Stimulated activated CD4-positive, alpha-beta T cell treated with anti-CD3 and anti-CD28 coated beads, Interleukin-4, amount 100 ng/mL, for 4 hours (primary cell): Measurements from ENCODE around the gene EXTL1.
"Not testable (repeated sequence)": the region's sequence is repeated elsewhere in the genome, so short reads cannot be mapped to it uniquely, and the experiment has no call there.

Experiments
- DNase-seq, 2 experiments: peaks; one replicate each; pipeline ENCODE4 v3.0.0-alpha.2; 2020

The EXTL1 gene, protein sequence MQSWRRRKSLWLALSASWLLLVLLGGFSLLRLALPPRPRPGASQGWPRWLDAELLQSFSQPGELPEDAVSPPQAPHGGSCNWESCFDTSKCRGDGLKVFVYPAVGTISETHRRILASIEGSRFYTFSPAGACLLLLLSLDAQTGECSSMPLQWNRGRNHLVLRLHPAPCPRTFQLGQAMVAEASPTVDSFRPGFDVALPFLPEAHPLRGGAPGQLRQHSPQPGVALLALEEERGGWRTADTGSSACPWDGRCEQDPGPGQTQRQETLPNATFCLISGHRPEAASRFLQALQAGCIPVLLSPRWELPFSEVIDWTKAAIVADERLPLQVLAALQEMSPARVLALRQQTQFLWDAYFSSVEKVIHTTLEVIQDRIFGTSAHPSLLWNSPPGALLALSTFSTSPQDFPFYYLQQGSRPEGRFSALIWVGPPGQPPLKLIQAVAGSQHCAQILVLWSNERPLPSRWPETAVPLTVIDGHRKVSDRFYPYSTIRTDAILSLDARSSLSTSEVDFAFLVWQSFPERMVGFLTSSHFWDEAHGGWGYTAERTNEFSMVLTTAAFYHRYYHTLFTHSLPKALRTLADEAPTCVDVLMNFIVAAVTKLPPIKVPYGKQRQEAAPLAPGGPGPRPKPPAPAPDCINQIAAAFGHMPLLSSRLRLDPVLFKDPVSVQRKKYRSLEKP

DNA sequence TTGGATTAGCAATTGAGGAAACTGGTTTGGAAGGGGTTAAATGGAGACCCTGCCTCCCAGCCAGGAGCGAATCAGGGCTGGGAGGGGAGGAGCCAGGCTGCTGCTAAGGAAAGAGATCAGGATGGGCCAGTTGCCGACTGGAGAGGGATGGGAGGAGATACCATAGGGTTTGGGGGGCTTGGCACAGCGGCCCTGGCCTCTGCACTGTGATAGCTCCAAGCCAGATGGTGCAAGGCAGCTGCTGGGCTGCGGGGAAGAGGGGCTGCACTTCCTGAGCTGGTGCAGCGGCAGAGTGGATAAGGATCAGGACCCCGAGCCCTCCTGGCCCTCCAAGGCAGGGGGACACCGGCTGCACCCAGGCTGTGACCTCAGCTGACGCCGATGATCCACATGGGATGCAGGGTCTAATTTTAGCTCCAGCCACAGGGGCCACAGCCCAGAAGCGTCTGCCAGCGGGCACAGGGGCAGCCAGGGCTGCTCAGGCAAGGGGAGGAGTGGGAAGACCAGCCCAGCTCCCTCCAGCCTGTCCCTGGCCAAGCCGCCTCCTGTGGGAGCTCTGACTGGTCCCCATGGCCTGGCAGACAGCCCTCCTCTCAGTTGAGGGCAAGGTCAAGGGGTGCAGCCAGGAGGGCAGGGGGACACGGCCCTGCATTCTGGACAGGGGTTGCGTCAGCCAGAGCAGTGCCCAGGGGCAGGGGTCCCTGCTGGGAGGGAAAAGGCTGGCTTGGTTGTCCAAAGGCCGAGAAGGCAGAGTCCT, at the start of gene EXTL1:
Gene EXTL1 (plus strand): TSS at position 129 of the 757 bp plus-strand sequence. CDS start 872 bp downstream, outside the sequence.
- DNase-seq = no peak

DNA sequence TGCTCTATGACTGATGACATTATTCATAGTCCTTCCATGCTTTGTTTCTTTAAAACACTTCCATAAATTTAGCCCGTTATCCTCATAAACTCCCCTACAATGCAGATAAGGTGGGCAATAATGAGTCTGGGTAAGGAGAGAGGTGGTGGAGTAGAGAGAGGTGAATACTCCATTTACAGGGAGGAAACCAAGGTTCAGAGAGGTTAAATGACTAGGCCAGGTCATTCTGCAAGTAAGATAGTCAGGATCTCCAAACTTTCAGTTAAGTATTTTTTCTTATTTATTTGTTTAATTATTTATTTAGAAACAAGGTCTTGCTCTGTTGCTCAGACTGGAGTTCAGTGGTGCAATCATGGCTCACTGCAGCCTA, 49.8 kb upstream of the EXTL1 start:
- no peak for DNase-seq

DNA sequence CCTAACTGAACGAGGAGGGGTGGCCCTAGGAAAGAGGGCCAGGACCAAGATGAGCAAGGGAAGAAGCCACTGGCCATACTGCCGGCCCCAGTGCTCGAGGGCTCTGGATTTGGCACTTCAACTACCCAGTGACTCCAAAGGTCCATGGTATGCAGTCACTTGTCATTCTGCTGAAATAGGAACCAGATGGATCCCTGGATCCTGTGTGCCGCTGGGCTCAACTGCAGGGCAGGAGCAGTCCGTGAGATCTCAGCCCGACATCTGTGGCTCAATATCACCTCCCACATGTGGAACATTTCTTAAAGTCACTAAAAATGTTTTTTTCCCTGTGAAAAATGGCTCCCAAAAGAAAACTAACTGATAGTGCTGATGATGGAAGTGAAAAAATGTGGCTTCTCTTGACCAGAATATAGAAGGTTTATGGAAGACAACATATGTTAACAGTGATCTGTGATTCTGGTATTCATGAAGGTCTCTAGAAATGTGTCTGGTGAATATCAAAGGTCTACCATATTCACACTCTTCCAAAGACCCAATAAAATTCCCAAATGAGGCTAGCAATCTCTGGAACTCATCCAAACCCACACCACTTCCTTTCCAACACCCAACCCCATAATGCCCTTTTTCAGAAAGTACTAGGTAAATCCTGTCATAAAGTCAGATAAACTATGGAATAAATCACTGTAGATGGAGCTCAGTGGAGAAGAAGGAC, 47.8 kb upstream of the EXTL1 start:
- DNase-seq = no peak

DNA sequence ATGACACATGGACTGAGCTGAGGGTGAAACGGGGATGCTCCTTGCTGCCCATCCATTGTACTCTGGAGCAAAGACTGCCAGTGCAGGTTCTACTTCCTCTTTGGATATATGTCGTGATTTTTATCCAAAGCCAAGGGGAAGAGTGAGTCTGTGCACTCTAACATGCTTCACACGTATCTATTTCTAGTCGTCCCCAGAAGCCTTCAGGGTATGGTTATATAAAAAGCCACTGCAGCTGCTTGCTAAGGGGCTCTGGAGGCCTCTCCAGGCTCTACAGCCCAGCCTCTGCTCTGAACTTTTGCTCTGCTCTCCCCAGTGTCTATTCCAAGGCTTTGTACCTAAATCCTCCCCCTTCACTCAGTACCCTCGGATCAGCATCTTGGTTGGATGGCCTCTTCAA, 43.8 kb upstream of the EXTL1 start:
- DNase-seq = no peak

DNA sequence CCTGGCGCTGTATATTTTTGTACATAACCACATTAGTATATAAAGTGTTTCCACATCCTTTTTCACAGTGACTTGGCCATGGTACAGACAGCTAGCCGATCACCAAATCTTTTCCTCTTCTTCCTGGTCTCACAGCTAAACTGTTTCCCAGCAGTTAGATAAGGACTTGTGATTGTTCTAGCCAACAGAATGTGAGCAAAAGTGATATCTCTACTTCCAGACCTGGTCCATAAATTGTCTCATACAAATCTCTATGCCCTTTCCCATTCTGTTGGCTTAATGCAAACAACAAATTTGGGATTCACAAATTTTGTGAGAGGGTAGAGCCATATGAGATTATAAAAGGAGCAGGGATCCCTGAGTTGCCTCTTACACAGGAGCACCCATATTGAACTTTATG, 43.2 kb upstream of the EXTL1 start:
- DNase-seq = no peak

DNA sequence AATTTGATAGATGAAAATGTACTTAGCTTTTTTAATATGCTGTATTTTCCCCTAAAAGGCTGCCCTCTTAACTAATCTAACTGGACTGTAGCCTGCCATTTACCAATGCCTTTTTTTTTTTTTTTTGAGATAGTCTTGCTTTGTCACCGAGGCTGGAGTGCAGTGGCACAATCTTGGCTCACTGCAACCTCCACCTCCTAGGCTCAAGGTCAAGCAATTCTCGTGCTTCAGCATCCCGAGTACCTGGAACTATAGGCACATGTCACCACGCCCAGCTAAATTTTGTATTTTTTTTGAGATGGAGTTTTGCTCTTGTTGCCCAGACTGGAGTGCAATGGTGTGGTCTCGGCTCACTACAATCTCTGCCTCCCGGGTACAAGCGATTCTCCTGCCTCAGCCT, 42.4 kb upstream of the EXTL1 start:
- DNase-seq = no peak

DNA sequence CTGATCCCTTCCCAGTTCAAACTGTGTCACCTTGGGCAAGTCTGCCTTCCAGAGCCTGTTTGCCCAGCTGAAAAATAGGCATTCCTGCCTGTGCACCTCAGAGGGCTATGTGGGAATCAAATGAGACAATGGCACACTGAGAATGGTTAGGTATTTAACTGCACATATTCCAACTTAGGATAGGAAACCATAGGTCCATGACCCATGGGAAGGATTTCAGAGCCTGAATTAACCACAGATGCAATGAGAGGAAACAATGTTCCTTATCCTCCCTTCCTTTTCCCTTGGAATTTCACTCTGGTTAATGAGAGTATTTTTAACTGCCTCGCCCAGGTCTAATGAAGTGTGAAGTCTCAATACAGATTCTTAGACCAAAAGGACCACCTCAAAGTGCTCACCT, 36.4 kb upstream of the EXTL1 start:
- DNase-seq = no peak

DNA sequence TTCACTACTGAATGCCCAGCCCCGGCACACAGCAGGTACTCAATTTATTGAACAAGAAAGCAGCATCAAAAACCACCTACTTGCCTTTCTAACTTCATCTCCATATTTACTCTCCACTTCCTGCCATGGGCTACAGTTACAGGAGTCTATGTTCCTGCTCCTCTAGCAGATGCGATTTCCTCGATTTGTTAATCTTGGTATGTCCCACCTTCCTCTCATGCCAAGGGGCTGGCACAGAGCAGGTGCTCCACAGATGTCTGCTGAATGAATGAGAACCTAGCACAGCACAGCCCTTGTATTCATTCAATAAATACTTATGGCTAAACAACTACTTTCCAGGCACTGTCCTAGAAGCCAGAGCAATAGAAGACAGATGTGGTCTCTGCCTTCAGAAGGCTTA, 35.9 kb upstream of the EXTL1 start:
- no peak for DNase-seq

DNA sequence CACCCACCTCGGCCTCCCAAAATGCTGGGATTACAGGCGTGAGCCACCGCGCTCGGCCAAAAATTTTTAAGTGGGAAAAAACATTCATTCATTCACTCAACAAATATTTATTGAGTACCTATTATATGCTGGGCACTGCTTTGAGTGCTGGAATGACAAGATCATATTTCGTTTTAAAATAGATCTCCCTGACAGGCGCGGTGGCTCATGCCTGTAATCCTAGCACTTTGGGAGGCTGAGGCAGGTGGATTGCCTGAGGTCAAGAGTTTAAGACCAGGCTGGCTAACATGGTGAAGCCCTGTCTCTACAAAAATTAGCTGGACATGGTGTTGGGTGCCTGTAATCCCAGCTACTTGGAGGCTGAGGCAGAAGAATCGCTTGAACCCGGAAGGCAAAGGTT, 34.8 kb upstream of the EXTL1 start:
- DNase-seq = not testable (repeated sequence)

DNA sequence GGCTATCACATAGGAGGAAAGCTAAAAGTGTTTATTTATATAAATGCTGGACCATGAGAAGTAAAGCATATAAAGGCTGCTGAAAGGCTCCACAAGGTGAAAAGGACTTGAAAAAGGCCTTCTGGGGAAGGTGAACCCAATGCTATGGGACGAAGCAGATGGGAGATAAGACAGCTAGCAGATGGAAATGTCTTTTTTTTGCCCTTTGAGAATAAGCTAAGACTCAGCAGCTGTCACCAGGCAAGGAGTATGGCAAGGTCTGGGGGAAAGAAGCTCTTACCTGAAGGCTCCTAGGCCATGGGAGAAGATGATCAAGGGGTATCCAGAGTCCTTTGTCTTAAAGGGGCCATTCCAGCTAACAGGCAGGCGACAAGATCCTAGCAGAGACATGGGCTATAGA, 33.6 kb upstream of the EXTL1 start:
- DNase-seq = no peak

DNA sequence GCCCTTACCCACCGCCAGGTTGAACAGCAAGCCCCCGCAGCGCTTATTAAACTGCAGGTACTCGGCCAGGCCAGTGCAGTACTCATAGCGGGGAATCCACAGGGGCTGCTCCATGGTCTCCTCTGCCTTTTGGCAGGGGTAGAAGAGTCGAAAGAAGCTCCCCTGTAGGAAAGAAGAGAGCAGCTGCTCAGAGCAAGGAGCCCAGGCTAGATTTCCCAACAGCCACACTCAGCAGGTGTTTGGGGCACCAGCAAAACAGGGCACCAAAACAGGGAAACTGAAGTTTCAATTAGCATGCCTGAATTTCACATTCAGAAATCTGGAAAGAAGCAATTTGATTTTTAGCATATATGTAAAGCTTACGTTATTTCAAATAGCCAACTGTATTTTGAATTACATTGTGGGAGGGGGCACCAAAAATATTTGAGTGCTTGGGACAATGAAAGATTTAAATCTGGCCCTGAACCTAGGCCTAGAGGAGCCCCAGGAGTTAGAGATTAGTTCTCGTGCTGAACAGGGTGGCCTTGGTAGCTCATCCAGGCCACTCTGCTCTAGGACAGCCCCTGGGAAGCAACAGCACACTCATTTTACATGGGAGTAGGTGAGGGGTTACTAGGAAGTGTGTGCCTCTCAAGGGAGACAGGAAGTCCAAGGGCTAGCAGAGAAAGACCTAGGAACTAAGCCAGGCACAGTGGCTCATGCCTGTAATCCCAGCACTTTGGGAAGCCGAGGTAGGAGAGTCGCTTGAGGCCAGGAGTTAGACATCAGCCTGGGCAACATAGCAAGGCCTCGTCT, 31.9 kb upstream of the EXTL1 start:
- no peak for DNase-seq

DNA sequence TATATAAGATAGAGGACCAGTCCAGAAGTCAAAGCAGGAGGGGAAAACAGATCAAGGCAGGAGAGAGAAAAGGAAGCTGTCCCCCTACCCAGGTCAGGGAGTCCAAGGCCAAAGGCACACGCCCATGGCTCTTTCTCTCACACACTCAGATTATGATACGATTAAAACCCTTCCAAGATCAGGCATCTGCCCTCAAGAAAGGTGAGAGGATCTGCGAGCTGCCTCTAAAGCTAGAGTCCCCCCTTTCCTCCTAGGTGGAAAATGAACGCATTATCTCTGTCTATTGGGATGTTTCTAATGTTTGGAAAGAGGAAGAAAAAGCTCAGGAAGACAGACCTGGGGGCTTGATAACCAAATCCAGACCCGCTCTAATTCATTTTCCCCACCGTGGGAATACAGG, 31.3 kb upstream of the EXTL1 start:
- no peak for DNase-seq

DNA sequence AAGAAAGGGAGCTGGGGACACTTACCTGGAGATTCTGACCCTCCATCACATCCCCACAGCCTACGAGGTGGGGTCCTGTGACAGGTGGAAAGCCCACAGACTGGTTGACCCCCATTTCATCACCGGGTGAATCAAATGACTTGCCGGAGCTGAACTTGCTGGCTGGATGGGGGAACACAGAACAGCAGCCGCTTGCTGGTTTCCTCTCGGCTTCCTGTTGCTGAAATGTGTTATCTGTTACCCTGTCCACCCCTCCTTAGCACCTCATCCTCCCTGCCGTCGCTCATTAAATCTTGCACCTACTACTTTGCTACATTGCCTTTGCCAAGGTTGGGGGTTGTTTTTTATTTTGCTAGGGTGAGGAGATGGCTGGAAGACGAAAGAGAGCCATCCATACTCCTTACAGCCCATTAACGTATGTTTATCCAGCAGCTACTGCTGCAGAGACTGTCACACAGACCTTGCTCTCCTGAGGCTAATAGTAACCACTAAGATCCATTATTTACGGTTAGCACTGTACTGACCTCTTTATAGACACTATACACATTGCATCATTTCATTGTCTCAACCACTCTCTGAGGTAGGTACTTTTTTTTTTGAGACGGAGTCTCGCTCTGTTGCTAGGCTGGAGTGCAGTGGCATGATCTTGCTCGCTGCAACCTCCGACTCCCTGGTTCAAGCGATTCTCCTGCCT, 30.7 kb upstream of the EXTL1 start:
- DNase-seq = peak in 1 of 2 experiments; percentile 35

DNA sequence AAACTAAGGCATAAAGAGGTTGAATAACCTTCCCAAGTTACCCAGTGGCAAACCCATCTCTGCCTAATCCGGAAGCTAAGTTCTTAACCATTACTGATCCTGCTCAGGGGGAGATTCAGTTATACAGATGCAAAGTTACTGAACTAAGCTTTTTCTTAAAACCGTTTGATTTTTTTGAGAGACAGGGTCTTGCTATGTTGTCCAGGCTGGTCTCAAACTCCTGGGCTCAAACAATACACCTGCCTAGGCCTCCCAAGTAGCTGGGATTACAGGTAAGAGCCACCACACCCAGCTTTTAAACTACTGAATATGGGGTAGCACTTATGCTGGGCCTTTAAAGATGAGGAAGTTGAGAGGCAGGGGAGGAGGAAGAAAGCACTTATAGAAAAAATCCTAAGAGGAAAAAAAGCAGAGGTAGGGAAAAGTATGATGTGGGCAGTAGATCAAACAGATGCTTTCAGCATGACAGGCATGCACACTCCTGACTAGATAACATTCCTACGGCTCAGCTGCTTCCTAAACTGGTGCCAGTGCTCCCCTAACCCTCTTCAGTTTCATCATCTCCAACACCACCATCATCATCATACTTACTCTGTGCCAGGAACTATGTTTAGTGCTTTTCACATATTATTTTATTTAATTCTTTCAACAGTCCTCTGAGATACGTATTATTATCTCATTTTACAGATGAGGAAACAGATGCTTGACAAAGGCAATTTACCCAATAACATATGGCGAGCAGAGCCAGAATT, 29.5 kb upstream of the EXTL1 start:
- DNase-seq = no peak

DNA sequence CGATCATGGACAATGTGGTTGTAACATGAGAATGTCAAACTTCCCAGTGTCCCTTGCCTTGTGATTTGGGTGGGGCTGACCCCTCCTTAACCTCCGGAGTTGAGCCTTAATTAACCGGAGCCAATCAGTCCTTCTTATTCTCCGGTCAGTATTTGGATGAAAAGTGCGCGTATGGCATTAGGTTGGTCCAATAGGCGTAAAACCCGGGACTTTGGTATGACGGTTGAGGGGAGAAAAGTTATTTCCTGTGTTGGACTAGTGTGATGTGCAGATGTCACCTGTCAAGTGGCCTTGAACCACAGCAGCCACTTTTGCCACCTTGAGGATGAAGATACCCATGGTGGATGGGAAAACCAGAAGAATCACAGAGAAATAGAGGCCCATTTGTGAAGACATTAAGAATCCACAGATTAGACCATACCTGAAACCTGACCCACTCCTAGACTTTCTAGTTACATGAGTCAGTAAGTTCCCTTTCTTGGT, 28.8 kb upstream of the EXTL1 start:
- DNase-seq = no peak

DNA sequence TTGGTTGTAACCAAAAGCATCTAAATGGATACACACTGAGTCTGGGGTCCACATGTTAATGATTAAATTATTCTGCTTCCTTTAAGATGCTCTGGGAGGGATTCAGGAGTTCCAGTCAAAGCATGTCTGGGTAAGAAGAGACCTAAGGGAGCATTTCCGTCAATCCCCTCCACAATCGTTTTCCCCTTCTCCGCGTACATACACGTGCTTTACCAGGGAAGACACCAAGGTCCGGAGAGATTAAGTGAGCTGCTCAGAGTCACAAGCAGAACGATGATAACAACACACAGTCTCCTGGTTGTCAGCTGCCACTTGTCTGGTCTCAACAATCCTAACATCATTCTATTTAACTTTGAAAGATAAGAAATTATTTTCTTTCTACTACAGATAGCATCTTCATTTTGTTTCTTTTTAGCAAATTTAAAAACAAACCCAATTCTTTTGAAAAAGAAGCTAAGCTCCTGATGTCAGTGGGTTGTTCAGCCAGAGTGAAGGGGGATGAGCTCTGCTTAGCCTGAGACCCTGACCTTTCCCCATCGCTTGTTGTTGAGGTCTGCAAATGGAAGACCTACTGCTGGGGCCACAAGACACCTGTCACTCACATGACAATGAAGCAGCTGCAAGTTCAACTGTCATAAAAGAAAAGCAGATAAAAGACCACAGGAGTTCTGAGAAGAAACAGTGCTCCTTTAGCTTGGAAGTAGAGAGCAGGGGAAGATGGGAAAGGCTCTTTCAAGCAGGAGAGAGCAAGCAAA, 28.2 kb upstream of the EXTL1 start:
- DNase-seq = no peak

DNA sequence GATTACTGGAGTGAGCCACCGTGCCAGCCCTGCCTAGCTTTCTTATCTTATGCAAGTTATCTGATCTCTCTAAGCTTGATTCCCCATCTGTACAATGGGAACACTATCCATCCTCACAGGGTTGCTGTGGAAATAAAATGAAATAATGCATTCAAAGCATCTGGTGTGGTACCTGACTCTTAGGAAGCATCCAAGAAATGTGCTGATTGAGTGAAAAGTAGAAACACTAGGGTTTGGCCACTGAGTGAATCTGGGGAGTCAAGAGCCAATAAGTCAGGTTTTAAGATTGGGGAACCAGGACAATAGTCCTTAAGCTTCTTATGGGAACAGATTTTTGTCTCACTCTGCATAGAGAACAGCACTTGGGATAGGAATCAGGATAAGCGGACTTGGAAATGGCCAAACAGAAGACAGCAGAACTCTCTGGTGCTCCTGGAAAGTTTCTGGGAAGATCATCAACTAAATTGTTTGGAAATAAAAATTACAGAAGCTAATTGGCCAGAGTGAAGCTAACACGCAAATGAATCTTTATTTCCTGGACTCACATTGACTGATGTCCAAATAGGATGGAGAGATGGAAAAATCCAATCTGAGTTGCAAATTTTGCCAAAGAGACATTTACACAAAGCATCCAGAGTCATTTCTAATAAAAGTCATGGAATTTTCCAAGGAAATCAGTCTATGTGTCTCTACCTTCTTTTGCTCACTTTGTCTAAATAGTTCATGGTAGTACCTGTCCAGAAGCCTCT, 27.0 kb upstream of the EXTL1 start:
- no peak for DNase-seq

DNA sequence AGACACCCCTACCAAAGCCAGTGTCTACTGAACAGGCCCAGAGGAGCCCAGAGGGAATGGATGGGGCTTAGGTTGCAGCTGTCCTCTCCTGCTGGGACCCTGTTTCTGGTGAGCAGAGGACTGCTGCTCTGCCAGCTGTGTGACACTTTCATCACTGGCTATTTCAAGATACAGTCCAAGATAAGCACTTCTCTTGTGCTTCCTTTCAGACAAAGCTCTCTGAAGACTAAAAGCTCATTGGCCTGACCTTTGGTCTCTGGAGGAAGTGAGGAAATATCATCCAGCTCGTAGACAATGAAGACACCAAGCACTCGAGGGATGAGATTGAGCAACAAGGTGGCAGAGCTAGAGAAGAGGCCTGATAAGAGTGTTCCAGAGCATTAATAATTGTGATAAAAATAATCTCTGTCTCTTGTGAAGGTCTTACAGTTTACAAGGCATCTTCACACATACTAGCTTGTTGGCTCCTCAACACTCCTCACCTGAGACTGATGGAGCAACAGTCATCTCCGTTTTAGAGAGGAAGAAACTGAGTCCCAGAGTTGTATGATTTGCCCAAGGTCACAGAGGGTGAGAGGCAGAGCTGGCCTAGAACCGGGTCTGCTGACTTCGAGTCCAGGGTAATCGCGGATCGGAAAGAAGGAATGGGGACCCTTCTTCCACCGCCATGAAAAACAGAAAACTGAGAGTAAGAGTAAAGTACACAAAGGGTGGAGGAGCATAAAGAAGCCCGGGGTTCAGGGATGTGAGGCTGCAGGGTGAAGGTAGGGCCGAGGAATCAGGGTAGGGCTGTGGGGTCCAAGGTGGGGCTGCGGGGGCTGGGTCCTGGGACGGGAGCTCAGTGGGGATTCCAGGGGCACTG, 24.4 kb upstream of the EXTL1 start:
- no peak for DNase-seq
